ENCODE results near the gene TERC. TPM values are rescaled to one million over a fixed set of nuclear protein-coding genes. Genes with fewer than 3 reads are reported as not detected.

The TERC gene
- 129 and 146 TPM in 2 replicates for total RNA-seq

GRCh38 chr3:169764882-169765612 is at the start of gene TERC:
Gene TERC (minus strand): TSS chr3:169765060.

GRCh38 chr3:169812332-169813235 is 47.7 kb upstream of the TERC start, which contains the start of the genes LRRC34 and LRRIQ4:
Gene LRRC34 (minus strand): TSS chr3:169812904. CDS start chr3:169812548, 356 bp downstream.
Gene LRRIQ4 (plus strand): TSS chr3:169812870. CDS start chr3:169821922, 9,052 bp downstream.

GRCh38 chr3:169772897-169773816 is 8.3 kb upstream of the TERC start, which contains the start of gene MYNN:
Gene MYNN (plus strand): TSS chr3:169773396. CDS start chr3:169774296, 900 bp downstream.

GRCh38 chr3:169769287-169770181 is 4.7 kb upstream of the TERC start, which contains the start of gene ACTRT3:
Gene ACTRT3 (minus strand): TSS chr3:169769561. CDS start chr3:169769520, 41 bp downstream.

Other genes with a start within 250 kb of the TERC start
- gene MECOM, start 101.3 kb downstream of the TERC start, total RNA-seq = 39.8 and 40.6 TPM in 2 replicates
- gene ACTRT3, start 4.5 kb upstream of the TERC start, total RNA-seq = 6.1 and 6.7 TPM in 2 replicates
- gene MYNN, start 8.3 kb upstream of the TERC start, total RNA-seq = 9.3 and 10.6 TPM in 2 replicates
- gene LRRIQ4, start 47.8 kb upstream of the TERC start, total RNA-seq = not detected in 2 replicates
- gene LRRC34, start 47.8 kb upstream of the TERC start, total RNA-seq = 3.2 and 4.8 TPM in 2 replicates
- not detected in 2 replicates for gene LRRC31, start 104.9 kb upstream of the TERC start, total RNA-seq
- not detected in 2 replicates for gene SAMD7, start 146.5 kb upstream of the TERC start, total RNA-seq
- gene SEC62, start 201.7 kb upstream of the TERC start, total RNA-seq = 17.3 and 23.4 TPM in 2 replicates

All from mammary microvascular endothelial cell (primary cell).